MCF 10A (cell line): ENCODE measurements around the gene TP53RK. TPM values are rescaled to one million over a fixed set of nuclear protein-coding genes. Genes with fewer than 3 reads are reported as not detected.

Source experiments
- BruUV-seq: library from RNA; stranded (reverse); fragments of 400-500 nt; replicated peaks from 2 replicates; lab custom pipeline; 2021; lab: Mats Ljungman, UMichigan
- CTCF ChIA-PET: fragments of 300-600 bp; sonication (Branson Sonifier 250); formaldehyde crosslinking; extraction: SDS; loops from one replicate; lab custom pipeline; 2021; ENCODE audit warnings: antibody characterized with exemption, inconsistent platforms; lab: Yijun Ruan, JAX
- POLR2A ChIA-PET: fragments of 300-600, 350-650 bp; sonication (Branson Sonifier 250); formaldehyde crosslinking; extraction: SDS; loops from one replicate; lab custom pipeline; 2020; ENCODE audit warnings: antibody characterized with exemption, inconsistent platforms; lab: Yijun Ruan, JAX
- DNase-seq: peaks from one replicate; pipeline ENCODE4 v3.0.0-alpha.2; 2018; ENCODE audit not compliant: unreplicated experiment
- H3K27ac Mint-ChIP-seq: one replicate; pipeline ENCODE4 v1.8.0; 2022; ENCODE audit warnings: mild to moderate bottlenecking, low read depth, mixed read lengths; ENCODE audit not compliant: unreplicated experiment
- H3K27me3 Mint-ChIP-seq: one replicate; pipeline ENCODE4 v1.8.0; 2022; ENCODE audit warnings: mixed read lengths; ENCODE audit not compliant: insufficient read depth, unreplicated experiment
- H3K36me3 Mint-ChIP-seq: one replicate; pipeline ENCODE4 v1.8.0; 2022; ENCODE audit warnings: mild to moderate bottlenecking, moderate library complexity, mixed read lengths; ENCODE audit not compliant: insufficient read depth, unreplicated experiment
- H3K4me1 Mint-ChIP-seq: one replicate; pipeline ENCODE4 v1.8.0; 2022; ENCODE audit warnings: mixed read lengths; ENCODE audit not compliant: insufficient read depth, unreplicated experiment
- H3K4me3 Mint-ChIP-seq: one replicate; pipeline ENCODE4 v1.8.0; 2022; ENCODE audit warnings: mild to moderate bottlenecking, moderate library complexity, mixed read lengths; ENCODE audit not compliant: unreplicated experiment
- H3K9me3 Mint-ChIP-seq: one replicate; pipeline ENCODE4 v1.8.0; 2022; ENCODE audit warnings: mixed read lengths; ENCODE audit not compliant: unreplicated experiment
- CTCF ChIP-seq: fragments of 200-600 bp; IDR thresholded peaks from one replicate; pipeline ENCODE4 v1.8.0; 2022; ENCODE audit warnings: antibody characterized with exemption, mild to moderate bottlenecking; ENCODE audit not compliant: unreplicated experiment
- intact Hi-C: fragments of 100-400 bp; cut with micrococcal nuclease; formaldehyde crosslinking; loops from 2 replicates; pipeline ENCODE4 v1.14.1; 2022
- total RNA-seq: library from RNA; stranded (reverse); gene quantifications from 2 replicates; pipeline ENCODE4 v1.2.3, GENCODE V29; 2022

TP53RK gene
- total RNA-seq, 1 experiment from 2014 or later, result 16.2 TPM

GRCh38 chr20:46674253-46675083 lies 14.8 kb downstream of the TP53RK start:
- ChIA-PET POLR2A (interaction anchor here (0.6 to 1.4 kb wide), 2 partner anchors 22 to 140 kb away, joined by 3 to 4 read pairs; no protein-coding TSS in a partner anchor), CTCF (interaction anchor here (0.7 to 1.0 kb wide), 2 partner anchors 153 to 154 kb away, joined by 3 to 6 read pairs; no protein-coding TSS in a partner anchor)
- no peaks in the 10 kb centered on the region for H3K36me3 Mint-ChIP-seq
- no peaks in the 10 kb centered on the region for H3K4me1 Mint-ChIP-seq
- no peak for TF ChIP-seq CTCF
- H3K9me3 Mint-ChIP-seq, result no peaks in the 10 kb centered on the region
- intact Hi-C loops, result no loop called here
- no peak overlapping the region for H3K27ac Mint-ChIP-seq
- no peak overlapping the region for H3K4me3 Mint-ChIP-seq
- no peaks in the 10 kb centered on the region for H3K27me3 Mint-ChIP-seq
- BruUV-seq, result no TSS peak
- DNase-seq, result no peak

GRCh38 chr20:46673394-46674252 lies 15.6 kb downstream of the TP53RK start:
- POLR2A ChIA-PET, result interaction anchor here (0.7 kb wide), 1 partner anchor 501 kb away, joined by 3 read pairs; no protein-coding TSS in a partner anchor
- no peaks in the 10 kb centered on the region for H3K27me3 Mint-ChIP-seq
- no peak overlapping the region for H3K4me3 Mint-ChIP-seq
- H3K9me3 Mint-ChIP-seq, result no peaks in the 10 kb centered on the region
- intact Hi-C loops, result no loop called here
- CTCF ChIA-PET, result interaction anchor here (1.0 kb wide), 1 partner anchor 153 kb away, joined by 3 read pairs; no protein-coding TSS in a partner anchor
- no TSS peak for BruUV-seq
- DNase-seq, result no peak
- TF ChIP-seq CTCF, result no peak
- H3K36me3 Mint-ChIP-seq, result no peaks in the 10 kb centered on the region
- no peaks in the 10 kb centered on the region for H3K4me1 Mint-ChIP-seq
- no peak overlapping the region for H3K27ac Mint-ChIP-seq

GRCh38 chr20:46672543-46673148 lies 16.6 kb downstream of the TP53RK start:
- H3K27ac Mint-ChIP-seq, result no peak overlapping the region
- H3K36me3 Mint-ChIP-seq, result no peaks in the 10 kb centered on the region
- no peak overlapping the region for H3K4me3 Mint-ChIP-seq
- no TSS peak for BruUV-seq
- intact Hi-C loops, result no loop called here
- CTCF ChIA-PET, result interaction anchor here (0.6 to 2.0 kb wide), 3 partner anchors 8 to 327 kb away, joined by 3 to 10 read pairs (median 3); no protein-coding TSS in a partner anchor
- no peaks in the 10 kb centered on the region for H3K4me1 Mint-ChIP-seq
- no peaks in the 10 kb centered on the region for H3K27me3 Mint-ChIP-seq
- no peak for DNase-seq
- POLR2A ChIA-PET, result interaction anchor here (0.6 to 0.9 kb wide), 2 partner anchors 14 to 72 kb away, joined by 3 read pairs; no protein-coding TSS in a partner anchor
- no peaks in the 10 kb centered on the region for H3K9me3 Mint-ChIP-seq
- TF ChIP-seq CTCF, result no peak
